Left ventricle myocardium inferior (tissue), 1 donor: ENCODE data around the gene TCF4. TPM values are rescaled to one million over a fixed set of nuclear protein-coding genes. Genes with fewer than 3 reads are reported as not detected.
A peak's percentile ranks its signal among the peaks of the same experiment; 100 is the strongest.

Source experiments
- DNase-seq: peaks from one replicate; pipeline ENCODE4 v3.0.0-alpha.2; 2020
- H3K27ac ChIP-seq: fragments of 200-600 bp; replicated peaks from 2 replicates; pipeline ENCODE4 v1.8.0; 2021
- H3K27me3 ChIP-seq: fragments of 200-600 bp; 2 replicates; pipeline ENCODE4 v1.8.0; 2021; ENCODE audit warnings: low read depth
- H3K36me3 ChIP-seq: fragments of 200-600 bp; 2 replicates; pipeline ENCODE4 v1.8.0; 2021
- H3K4me1 ChIP-seq: fragments of 200-600 bp; 2 replicates; pipeline ENCODE4 v1.8.0; 2021
- H3K4me3 ChIP-seq: fragments of 200-600 bp; 2 replicates; pipeline ENCODE4 v1.8.0; 2021; ENCODE audit warnings: mild to moderate bottlenecking, moderate library complexity
- H3K9me3 ChIP-seq: fragments of 200-600 bp; replicated peaks from 2 replicates; pipeline ENCODE4 v1.8.0; 2021
- CTCF ChIP-seq: fragments of 200-600 bp; IDR thresholded peaks from 2 replicates; pipeline ENCODE4 v1.8.0; 2021; ENCODE audit warnings: antibody characterized with exemption, mild to moderate bottlenecking, borderline replicate concordance
- intact Hi-C: fragments of 100-400 bp; cut with micrococcal nuclease; formaldehyde crosslinking; loops from one replicate; pipeline ENCODE4 v1.11.0; 2022
- total RNA-seq: library from RNA; stranded (reverse); fragmentation: NEBNext Ultra II Directional; extraction: Animal tissue kit (Norgen Biotek cat#: 25700); gene quantifications from one replicate; pipeline ENCODE4 v1.2.1, GENCODE V29; 2021
- donor health status: DM: no; HTN: yes; CAD: no; lungs with severe emphysema.

TCF4 gene
- total RNA-seq, 1 donor from 2014 or later: 58.9 TPM

DNA sequence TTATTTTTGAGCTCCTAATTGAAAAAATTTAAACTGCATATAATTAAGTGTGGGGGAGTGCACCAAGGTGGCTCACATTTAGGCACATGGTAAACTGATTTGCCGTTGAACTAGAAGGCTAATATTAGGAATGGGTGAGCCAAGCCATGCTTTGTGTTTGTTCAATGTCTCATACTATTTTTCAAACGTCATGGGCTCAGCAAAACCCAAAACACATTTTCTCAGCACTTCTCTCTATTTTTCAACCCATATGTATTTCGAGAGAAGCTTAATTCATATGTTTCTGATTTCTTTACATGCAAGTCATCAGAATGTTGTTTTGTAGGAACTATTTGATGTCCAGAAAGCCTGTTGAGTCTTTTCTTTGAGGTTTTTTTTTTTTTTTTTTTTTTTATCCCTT is 291.2 kb downstream of the TCF4 start:
- Histone ChIP-seq H3K9me3 (no peaks in the 10 kb centered on the region), H3K27ac (peak overlapping the region; percentile 33), H3K4me1 (peaks cover 83% of the 10 kb centered on the region), H3K36me3 (no peaks in the 10 kb centered on the region), H3K27me3 (no peaks in the 10 kb centered on the region), H3K4me3 (no peak overlapping the region)
- DNase-seq: no peak
- intact Hi-C loops: no loop called here
- no peak for TF ChIP-seq CTCF

- no peak for TF ChIP-seq CTCF
- no peak for DNase-seq
- intact Hi-C loops: no loop called here
- Histone ChIP-seq H3K36me3 (no peaks in the 10 kb centered on the region), H3K27me3 (no peaks in the 10 kb centered on the region), H3K4me1 (peaks cover 83% of the 10 kb centered on the region), H3K27ac (peak overlapping the region; percentile 33), H3K9me3 (no peaks in the 10 kb centered on the region), H3K4me3 (no peak overlapping the region)
Observed at GRCh38 chr18:55296115-55296514, 291.9 kb downstream of the TCF4 start.

GRCh38 chr18:55290898-55291297 is 297.1 kb downstream of the TCF4 start:
- no peaks in the 10 kb centered on the region for H3K9me3 ChIP-seq
- H3K27me3 ChIP-seq: no peaks in the 10 kb centered on the region
- peaks cover 93% of the 10 kb centered on the region for H3K4me1 ChIP-seq
- TF ChIP-seq CTCF: no peak
- H3K36me3 ChIP-seq: no peaks in the 10 kb centered on the region
- intact Hi-C loops: no loop called here
- H3K4me3 ChIP-seq: no peak overlapping the region
- no peak for DNase-seq
- peak overlapping the region; percentile 13 for H3K27ac ChIP-seq

GRCh38 chr18:55289775-55290174 is 298.2 kb downstream of the TCF4 start:
- Histone ChIP-seq H3K27ac (peak overlapping the region; percentile 7), H3K27me3 (no peaks in the 10 kb centered on the region), H3K36me3 (no peaks in the 10 kb centered on the region), H3K9me3 (no peaks in the 10 kb centered on the region), H3K4me3 (no peak overlapping the region), H3K4me1 (peaks cover 95% of the 10 kb centered on the region)
- no peak for DNase-seq
- intact Hi-C loops: no loop called here
- TF ChIP-seq CTCF: no peak

DNA sequence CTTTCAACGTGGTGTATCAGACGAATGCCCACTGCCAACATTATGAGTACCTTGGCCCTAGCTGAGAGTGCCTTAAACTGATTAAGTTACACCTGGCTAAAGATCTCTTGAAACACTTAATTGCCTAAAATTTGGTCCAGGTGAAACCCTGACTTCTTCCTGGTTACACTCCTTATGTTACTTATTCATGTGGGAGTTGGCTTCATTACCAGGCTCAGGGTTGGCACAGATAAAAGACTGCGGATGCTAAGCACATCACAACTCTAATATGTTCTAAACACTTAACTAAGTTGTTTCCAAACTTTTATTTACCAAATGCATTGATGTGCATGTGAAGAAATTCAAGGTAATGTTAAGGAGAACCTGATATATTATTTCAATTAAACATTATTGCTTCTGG is 298.9 kb downstream of the TCF4 start:
- no peaks in the 10 kb centered on the region for H3K27me3 ChIP-seq
- H3K36me3 ChIP-seq: no peaks in the 10 kb centered on the region
- H3K9me3 ChIP-seq: no peaks in the 10 kb centered on the region
- intact Hi-C loops: no loop called here
- no peak overlapping the region for H3K4me3 ChIP-seq
- peaks cover 94% of the 10 kb centered on the region for H3K4me1 ChIP-seq
- no peak for TF ChIP-seq CTCF
- no peak for DNase-seq
- no peak overlapping the region for H3K27ac ChIP-seq
